Karpas-422 (cell line): Measurements from ENCODE around the gene PCNT. TPM values are rescaled to one million over a fixed set of nuclear protein-coding genes. Genes with fewer than 3 reads are reported as not detected.

Source experiments
- DNase-seq: peaks from one replicate; pipeline ENCODE4 v3.0.0-alpha.2; 2015
- H2AFZ ChIP-seq: fragments of 200-600 bp; sonication (generic); 2 replicates; pipeline ENCODE4 v1.6.1; 2014; ENCODE audit warnings: antibody characterized with exemption, low read length, mixed read lengths
- H3K27ac ChIP-seq: fragments of 200-600 bp; sonication (generic); 2 replicates; pipeline ENCODE4 v1.5.1; 2014; ENCODE audit warnings: mild to moderate bottlenecking, low read length, moderate library complexity
- H3K27me3 ChIP-seq: fragments of 200-600 bp; sonication (generic); 2 replicates; pipeline ENCODE4 v1.6.1; 2014; ENCODE audit warnings: low read length, mixed read lengths
- H3K36me3 ChIP-seq: fragments of 200-600 bp; sonication (generic); 2 replicates; pipeline ENCODE4 v1.6.1; 2014; ENCODE audit warnings: low read length, mixed read lengths; ENCODE audit not compliant: insufficient read depth
- H3K4me1 ChIP-seq: fragments of 200-600 bp; sonication (generic); 2 replicates; pipeline ENCODE4 v1.6.1; 2014; ENCODE audit warnings: mild to moderate bottlenecking, low read length, mixed read lengths
- H3K4me2 ChIP-seq: fragments of 200-600 bp; sonication (generic); 2 replicates; pipeline ENCODE4 v1.6.1; 2014; ENCODE audit warnings: low read length, low read depth, mild to moderate bottlenecking; ENCODE audit not compliant: poor library complexity, severe bottlenecking
- H3K4me3 ChIP-seq: fragments of 200-600 bp; sonication (generic); 2 replicates; pipeline ENCODE4 v1.5.1; 2014; ENCODE audit warnings: mild to moderate bottlenecking, antibody characterized with exemption, low read length, mixed read lengths
- H3K79me2 ChIP-seq: fragments of 200-600 bp; sonication (generic); 2 replicates; pipeline ENCODE4 v1.6.1; 2014; ENCODE audit warnings: mild to moderate bottlenecking, low read length, mixed read lengths
- H3K9ac ChIP-seq: fragments of 200-600 bp; sonication (generic); 2 replicates; pipeline ENCODE4 v1.6.0; 2014; ENCODE audit warnings: low read length
- H3K9me2 ChIP-seq: fragments of 200-600 bp; sonication (generic), shearing (Covaris generic); replicated peaks from 2 replicates; pipeline ENCODE4 v1.6.0; 2014; ENCODE audit warnings: mild to moderate bottlenecking, low read length, moderate library complexity; ENCODE audit not compliant: insufficient read depth
- H3K9me3 ChIP-seq: fragments of 300-700, 200-600 bp; sonication (generic); 2 replicates; pipeline ENCODE4 v1.6.1; 2014; ENCODE audit warnings: low read length, mixed read lengths
- H4K20me1 ChIP-seq: fragments of 200-600 bp; sonication (generic); 2 replicates; pipeline ENCODE4 v1.6.1; 2014; ENCODE audit warnings: mild to moderate bottlenecking, antibody characterized with exemption, low read length, low read depth; ENCODE audit not compliant: insufficient read depth
- total RNA-seq: library from RNA; depleted of rRNA; stranded (reverse); fragments of >200 nt; shearing (Covaris generic); gene quantifications from 2 replicates; pipeline ENCODE4 v1.2.3, GENCODE V29; 2014; ENCODE audit warnings: low replicate concordance

Gene PCNT
- total RNA-seq, 1 experiment from 2014 or later, result 31.5 TPM

- H3K4me2 ChIP-seq, result no peak overlapping the region
- H3K9ac ChIP-seq, result no peak overlapping the region
- no peaks in the 10 kb centered on the region for H3K4me1 ChIP-seq
- no peaks in the 10 kb centered on the region for H3K27me3 ChIP-seq
- H3K9me3 ChIP-seq, result no peaks in the 10 kb centered on the region
- H3K79me2 ChIP-seq, result peaks cover 36% of the 10 kb centered on the region
- H3K4me3 ChIP-seq, result no peak overlapping the region
- H3K27ac ChIP-seq, result no peak overlapping the region
- H3K9me2 ChIP-seq, result no peaks in the 10 kb centered on the region
- DNase-seq, result no peak
- peaks cover 26% of the 10 kb centered on the region for H3K36me3 ChIP-seq
- no peak overlapping the region for H2AFZ ChIP-seq
- peaks cover 4% of the 10 kb centered on the region; the same call in 1 of the 2 replicates for H4K20me1 ChIP-seq
These were observed 23.9 kb downstream of the PCNT start for GRCh38 chr21:46347791-46348381.

GRCh38 chr21:46349134-46349760 lies 25.3 kb downstream of the PCNT start:
- Histone ChIP-seq H3K9me2 (no peaks in the 10 kb centered on the region), H3K9me3 (no peaks in the 10 kb centered on the region), H3K27ac (no peak overlapping the region), H3K4me1 (no peaks in the 10 kb centered on the region), H3K36me3 (peaks cover 26% of the 10 kb centered on the region), H3K4me3 (no peak overlapping the region), H3K9ac (no peak overlapping the region), H3K27me3 (no peaks in the 10 kb centered on the region), H3K4me2 (no peak overlapping the region), H2AFZ (no peak overlapping the region), H3K79me2 (peaks cover 24% of the 10 kb centered on the region), H4K20me1 (peaks cover 4% of the 10 kb centered on the region; the same call in 1 of the 2 replicates)
- no peak for DNase-seq

GRCh38 chr21:46350571-46350970 lies 26.6 kb downstream of the PCNT start:
- no peak overlapping the region for H3K4me2 ChIP-seq
- H3K9me3 ChIP-seq, result no peaks in the 10 kb centered on the region
- peaks cover 29% of the 10 kb centered on the region for H3K36me3 ChIP-seq
- no peaks in the 10 kb centered on the region for H4K20me1 ChIP-seq
- DNase-seq, result no peak
- H3K27me3 ChIP-seq, result no peaks in the 10 kb centered on the region
- peaks cover 7% of the 10 kb centered on the region for H3K4me1 ChIP-seq
- H2AFZ ChIP-seq, result no peak overlapping the region
- peaks cover 15% of the 10 kb centered on the region for H3K79me2 ChIP-seq
- no peaks in the 10 kb centered on the region for H3K9me2 ChIP-seq
- H3K9ac ChIP-seq, result no peak overlapping the region
- no peak overlapping the region for H3K4me3 ChIP-seq
- H3K27ac ChIP-seq, result no peak overlapping the region

GRCh38 chr21:46350981-46351380 lies 27.0 kb downstream of the PCNT start:
- Histone ChIP-seq H3K9me3 (no peaks in the 10 kb centered on the region), H3K4me2 (no peak overlapping the region), H3K9me2 (no peaks in the 10 kb centered on the region), H3K4me1 (peaks cover 11% of the 10 kb centered on the region), H3K4me3 (no peak overlapping the region), H3K27me3 (no peaks in the 10 kb centered on the region), H3K27ac (no peak overlapping the region), H4K20me1 (no peaks in the 10 kb centered on the region), H2AFZ (no peak overlapping the region), H3K9ac (no peak overlapping the region), H3K36me3 (peaks cover 25% of the 10 kb centered on the region), H3K79me2 (peaks cover 13% of the 10 kb centered on the region; the same call in 1 of the 2 replicates)
- DNase-seq, result no peak

- Histone ChIP-seq H3K9me3 (no peaks in the 10 kb centered on the region), H3K9ac (no peak overlapping the region), H3K27ac (no peak overlapping the region), H3K4me2 (no peak overlapping the region), H3K79me2 (0 out of 2 replicates have a peak, but pooled peaks cover 13% of the 10 kb centered on the region), H3K4me1 (peaks cover 18% of the 10 kb centered on the region), H4K20me1 (no peaks in the 10 kb centered on the region), H3K9me2 (no peaks in the 10 kb centered on the region), H3K27me3 (no peaks in the 10 kb centered on the region), H3K36me3 (peaks cover 25% of the 10 kb centered on the region), H2AFZ (no peak overlapping the region), H3K4me3 (no peak overlapping the region)
- DNase-seq, result no peak
These were observed 27.7 kb downstream of the PCNT start for GRCh38 chr21:46351476-46352163.

- no peaks in the 10 kb centered on the region for H3K27me3 ChIP-seq
- H4K20me1 ChIP-seq, result no peaks in the 10 kb centered on the region
- H3K9me3 ChIP-seq, result no peaks in the 10 kb centered on the region
- H2AFZ ChIP-seq, result no peak overlapping the region
- H3K9ac ChIP-seq, result no peak overlapping the region
- peaks cover 23% of the 10 kb centered on the region for H3K4me1 ChIP-seq
- peaks cover 27% of the 10 kb centered on the region for H3K36me3 ChIP-seq
- DNase-seq, result no peak
- H3K4me3 ChIP-seq, result no peak overlapping the region
- H3K4me2 ChIP-seq, result no peak overlapping the region
- peaks cover 12% of the 10 kb centered on the region; the same call in 1 of the 2 replicates for H3K79me2 ChIP-seq
- H3K27ac ChIP-seq, result no peak overlapping the region
- no peaks in the 10 kb centered on the region for H3K9me2 ChIP-seq
These were observed 28.2 kb downstream of the PCNT start for GRCh38 chr21:46352164-46352515.

- Histone ChIP-seq H3K4me2 (no peak overlapping the region), H3K27me3 (no peaks in the 10 kb centered on the region), H4K20me1 (no peaks in the 10 kb centered on the region), H3K36me3 (peaks cover 29% of the 10 kb centered on the region), H3K27ac (no peak overlapping the region), H3K4me1 (peaks cover 31% of the 10 kb centered on the region), H3K79me2 (peaks cover 8% of the 10 kb centered on the region), H3K9ac (no peak overlapping the region), H3K4me3 (no peak overlapping the region), H2AFZ (no peak overlapping the region), H3K9me2 (no peaks in the 10 kb centered on the region), H3K9me3 (no peaks in the 10 kb centered on the region)
- DNase-seq, result no peak
These were observed 29.0 kb downstream of the PCNT start for GRCh38 chr21:46352913-46353312.

- no peak for DNase-seq
These were observed 30.1 kb downstream of the PCNT start for GRCh38 chr21:46354046-46354445.

More at GRCh38 chr21:46354046-46354445, 30.1 kb downstream of the PCNT start:
- Histone ChIP-seq H3K27ac (no peak overlapping the region), H3K36me3 (peaks cover 31% of the 10 kb centered on the region), H3K27me3 (no peaks in the 10 kb centered on the region), H4K20me1 (no peaks in the 10 kb centered on the region), H3K79me2 (peaks cover 13% of the 10 kb centered on the region), H3K4me2 (no peak overlapping the region), H3K9me2 (no peaks in the 10 kb centered on the region), H3K4me1 (peaks cover 34% of the 10 kb centered on the region), H3K9ac (no peak overlapping the region), H2AFZ (no peak overlapping the region), H3K4me3 (no peak overlapping the region), H3K9me3 (no peaks in the 10 kb centered on the region)
